ENCODE results near the gene WDR43.

WDR43 gene

DNA sequence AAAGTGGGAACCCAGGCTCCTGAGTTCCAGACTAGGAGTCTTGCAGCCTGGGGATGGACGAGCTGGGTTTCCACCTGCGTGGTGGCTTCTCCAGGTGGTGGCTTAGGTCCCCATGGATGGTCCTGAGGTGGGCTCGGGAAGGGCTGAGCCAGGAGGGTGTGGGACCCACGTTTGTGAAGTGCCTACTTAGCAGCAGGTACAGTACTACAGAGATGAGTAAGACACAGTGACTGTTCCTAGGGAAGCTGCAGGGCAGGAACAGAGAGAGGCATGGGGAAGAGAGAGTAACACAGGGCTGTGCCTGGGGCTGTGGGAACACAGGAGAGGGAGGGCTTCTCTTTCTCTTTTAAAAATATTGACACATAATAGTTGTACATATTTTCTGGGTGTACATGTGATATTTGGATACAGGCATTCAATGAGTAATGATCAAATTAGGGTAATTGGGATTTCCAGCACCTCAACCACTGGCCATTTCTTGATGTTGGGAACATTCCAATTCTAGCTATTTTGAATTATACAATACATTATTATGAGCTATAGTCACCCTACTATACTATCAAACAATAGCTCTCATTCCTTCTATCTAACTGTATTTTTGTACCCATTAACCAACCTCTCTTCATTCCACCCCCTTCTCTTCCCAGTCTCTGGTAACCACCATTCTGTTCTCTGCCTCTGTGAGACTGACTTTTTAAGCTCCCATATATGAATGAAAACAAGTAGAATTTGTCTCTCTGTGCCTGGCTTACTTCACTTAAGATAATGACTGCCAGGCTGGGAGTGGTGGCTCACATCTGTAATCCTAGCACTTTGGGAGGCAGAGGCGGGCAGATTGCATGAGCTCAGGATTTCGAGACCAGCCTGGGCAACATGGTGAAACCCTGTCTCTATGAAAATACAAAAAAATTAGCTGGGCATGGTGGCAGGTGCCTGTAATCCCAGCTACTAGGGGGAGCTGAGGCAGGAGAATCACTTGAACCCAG lies 101.6 kb downstream of the WDR43 start:
- DNase-seq, result no peak

GRCh38 chr2:28997237-28997846 lies 102.9 kb downstream of the WDR43 start:
- DNase-seq, result no peak

Data from hippocampal formation (tissue), 2 donors.